K562 (cell line): ENCODE results near the gene TRMT1. TPM values are rescaled to one million over a fixed set of nuclear protein-coding genes. Genes with fewer than 3 reads are reported as not detected.

Source experiments
- CBFA2T3 ChIP-seq: fragments of 450-650 bp; IDR thresholded peaks from 2 replicates; pipeline ENCODE4 v1.6.1; 2017
- CREB3L1 ChIP-seq: fragments of 450-650 bp; IDR thresholded peaks from 2 replicates; pipeline ENCODE4 v1.6.1; 2014; ENCODE audit warnings: low read depth, mild to moderate bottlenecking, moderate library complexity, borderline replicate concordance
- HNRNPUL1 ChIP-seq: fragments of 200-400 bp; formaldehyde crosslinking; IDR thresholded peaks from 2 replicates; pipeline ENCODE4 v1.6.1; 2017; ENCODE audit warnings: low read length
- NCOA1 ChIP-seq: fragments of 450-650 bp; IDR thresholded peaks from 2 replicates; pipeline ENCODE4 v1.6.1; 2016; ENCODE audit warnings: low read depth
- NEUROD1 ChIP-seq: fragments of 150-350 bp; IDR thresholded peaks from 2 replicates; pipeline ENCODE4 v1.6.1; 2014; ENCODE audit warnings: borderline replicate concordance, low read length, low read depth; ENCODE audit not compliant: partially characterized antibody
- NR2F6 ChIP-seq: fragments of 450-650 bp; formaldehyde crosslinking; IDR thresholded peaks from 2 replicates; pipeline ENCODE4 v1.4.0; 2020; ENCODE audit warnings: mild to moderate bottlenecking
- PHF21A ChIP-seq: fragments of 450-650 bp; IDR thresholded peaks from 2 replicates; pipeline ENCODE4 v1.6.1; 2017; ENCODE audit warnings: low read depth, borderline replicate concordance
- RBM15 ChIP-seq: fragments of 200-400 bp; formaldehyde crosslinking; IDR thresholded peaks from 2 replicates; pipeline ENCODE4 v1.6.1; 2018; ENCODE audit warnings: mild to moderate bottlenecking, low read length, moderate library complexity; ENCODE audit not compliant: insufficient read depth
- RBM17 ChIP-seq: fragments of 200-400 bp; formaldehyde crosslinking; IDR thresholded peaks from 2 replicates; pipeline ENCODE4 v1.6.1; 2017; ENCODE audit warnings: low read depth, mild to moderate bottlenecking, low read length, borderline replicate concordance
- TEAD1 ChIP-seq, 2 experiments: fragments of 450-650 bp in 1 of 2; sonication (generic) in 1 of 2; formaldehyde crosslinking; IDR thresholded peaks; 2 replicates each; pipeline versions ENCODE4 v1.4.0 to v1.8.0; 2020 to 2022; ENCODE audit warnings: mild to moderate bottlenecking in 2 of 2, missing genetic modification reagents in 1 of 2
- TEAD2 ChIP-seq: fragments of 450-650 bp; IDR thresholded peaks from 2 replicates; pipeline ENCODE4 v1.6.1; 2016; ENCODE audit warnings: missing genetic modification characterization, control low read depth, missing compliant biosample characterization
- TFAM ChIP-seq: fragments of 250-450 bp; sonication (Bioruptor Pico); conservative IDR thresholded peaks from 2 replicates; pipeline ENCODE4 v1.5.0; 2021; ENCODE audit warnings: mild to moderate bottlenecking, moderate library complexity
- ZBTB34 ChIP-seq: fragments of 250-450 bp; sonication (Bioruptor Pico); IDR thresholded peaks from 2 replicates; pipeline ENCODE4 v1.8.0; 2021; ENCODE audit warnings: mild to moderate bottlenecking, moderate library complexity
- ZBTB5 ChIP-seq: fragments of 450-650 bp; IDR thresholded peaks from 2 replicates; pipeline ENCODE4 v1.6.1; 2017; ENCODE audit warnings: antibody characterized with exemption
- ZFP30 ChIP-seq: fragments of 250-450 bp; sonication (Bioruptor Pico); IDR thresholded peaks from 2 replicates; pipeline ENCODE4 v1.8.0; 2022; ENCODE audit warnings: moderate library complexity, mild to moderate bottlenecking, inconsistent platforms, borderline replicate concordance
- ZNF184 ChIP-seq: sonication (generic); formaldehyde crosslinking; IDR thresholded peaks from 2 replicates; pipeline ENCODE4 v1.5.0; 2020; ENCODE audit warnings: missing genetic modification reagents
- ZNF224 ChIP-seq: sonication (generic); formaldehyde crosslinking; IDR thresholded peaks from 2 replicates; pipeline ENCODE4 v1.8.0; 2022; ENCODE audit warnings: mild to moderate bottlenecking, missing genetic modification reagents
- ZNF511 ChIP-seq: sonication (generic); formaldehyde crosslinking; IDR thresholded peaks from 2 replicates; pipeline ENCODE4 v1.8.0; 2022; ENCODE audit warnings: mild to moderate bottlenecking, missing genetic modification reagents
- ZNF668 ChIP-seq: fragments of 250-450 bp; sonication (Bioruptor Pico); IDR thresholded peaks from 2 replicates; pipeline ENCODE4 v1.8.0; 2022; ENCODE audit warnings: mild to moderate bottlenecking, inconsistent platforms
- polyA plus RNA-seq, 8 experiments: library from polyadenylated mRNA; depleted of rRNA in 4 of 8; stranded (reverse) in 5 of 8; unstranded in 3 of 8; fragments of >200 nt; fragmentation: Nextera tagmentation in 2 of 8; fragmentation: Illumina TruSeq in 1 of 8; extraction: Ambion mirVana in 2 of 8; extraction: Trizol in 1 of 8; gene quantifications; 2 replicates each; pipeline versions ENCODE4 v1.2.1 to v1.2.3, GENCODE V29; 2011 to 2014; ENCODE audit warnings: inconsistent platforms in 1 of 8, missing spikeins in 1 of 8
- total RNA-seq, 7 experiments: library from RNA; depleted of rRNA in 6 of 7; stranded (reverse); fragments of >200 nt in 6 of 7; fragmentation: Illumina TruSeq in 2 of 7; extraction: Trizol in 2 of 7; gene quantifications; 2 replicates each; pipeline versions ENCODE4 v1.2.1 to v1.2.3, GENCODE V29; 2011 to 2021; ENCODE audit warnings: low replicate concordance in 1 of 7
- TF ChIP-seq, protein P1 (sequence below): fragments of 450-650 bp; formaldehyde crosslinking; IDR thresholded peaks from 2 replicates; pipeline ENCODE4 v1.4.0; 2020; ENCODE audit warnings: mild to moderate bottlenecking, moderate library complexity

Gene TRMT1
- total and polyA plus RNA-seq, 9 of the 15 experiments (the other 6 are each of a cell fraction or from before 2014, with no cell fraction given): 5.8 to 158 (median 54.3) TPM

DNA sequence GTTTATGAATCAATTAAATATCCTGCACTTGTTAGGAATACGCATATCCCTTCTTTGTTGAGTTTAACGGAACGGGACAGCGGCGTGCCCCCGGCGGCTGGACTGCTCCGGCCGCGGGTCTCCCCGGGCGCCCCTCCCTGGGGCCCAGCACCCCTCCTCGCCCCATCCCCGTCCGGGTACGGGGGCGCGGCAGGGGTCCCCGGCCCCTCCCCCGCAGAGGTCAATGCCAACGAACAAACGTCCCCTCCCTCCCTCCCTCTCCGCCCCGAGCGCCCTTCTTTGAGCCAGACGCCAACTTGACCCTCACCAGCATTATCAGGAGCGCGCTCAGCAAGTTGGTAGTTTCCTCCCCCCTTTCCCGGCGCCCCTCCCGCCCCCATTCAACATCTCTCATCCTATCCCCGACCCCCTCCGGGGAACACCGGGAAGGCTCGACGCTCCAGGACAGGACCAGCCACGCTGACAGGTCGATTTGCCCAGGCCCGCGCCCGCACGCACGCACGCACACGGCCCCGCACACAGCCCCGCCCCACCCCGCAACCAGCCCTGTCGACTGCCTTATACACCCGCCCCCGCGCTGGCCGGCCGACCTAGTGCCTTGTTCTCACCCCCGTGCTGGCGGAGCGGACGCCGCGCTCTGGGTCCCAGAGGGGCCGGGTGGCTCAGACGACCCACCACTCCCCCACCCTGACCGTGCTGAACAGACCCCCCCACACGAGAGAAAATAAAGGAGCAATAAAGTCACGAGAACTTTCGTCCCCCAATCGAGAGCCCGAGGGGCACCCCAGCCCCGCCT, 18.9 kb downstream of the TRMT1 start (continued):
- TF ChIP-seq RBM17 (no peak), PHF21A (no peak), ZNF184 (CRISPR knock-in tag) (no peak), NCOA1 (no peak), ZBTB5 (no peak), ZNF224 (CRISPR knock-in tag) (no peak), TEAD1 (CRISPR knock-in tag; IDR thresholded peaks at IDR 0.05) (peak in 1 of 2 experiments; percentile 67; a peak in 2 of 4 replicates), CBFA2T3 (no peak), HNRNPUL1 (no peak), ZBTB34 (CRISPR knock-in tag) (no peak), RBM15 (no peak), TEAD2 (tag) (no peak), ZNF668 (no peak), NEUROD1 (no peak), ZFP30 (CRISPR knock-in tag) (no peak; the same call in 1 of the 2 replicates), TFAM (CRISPR knock-in tag) (no peak), NR2F6 (no peak), CREB3L1 (no peak), ZNF511 (CRISPR knock-in tag) (no peak)
- TF ChIP-seq, protein P1, sequence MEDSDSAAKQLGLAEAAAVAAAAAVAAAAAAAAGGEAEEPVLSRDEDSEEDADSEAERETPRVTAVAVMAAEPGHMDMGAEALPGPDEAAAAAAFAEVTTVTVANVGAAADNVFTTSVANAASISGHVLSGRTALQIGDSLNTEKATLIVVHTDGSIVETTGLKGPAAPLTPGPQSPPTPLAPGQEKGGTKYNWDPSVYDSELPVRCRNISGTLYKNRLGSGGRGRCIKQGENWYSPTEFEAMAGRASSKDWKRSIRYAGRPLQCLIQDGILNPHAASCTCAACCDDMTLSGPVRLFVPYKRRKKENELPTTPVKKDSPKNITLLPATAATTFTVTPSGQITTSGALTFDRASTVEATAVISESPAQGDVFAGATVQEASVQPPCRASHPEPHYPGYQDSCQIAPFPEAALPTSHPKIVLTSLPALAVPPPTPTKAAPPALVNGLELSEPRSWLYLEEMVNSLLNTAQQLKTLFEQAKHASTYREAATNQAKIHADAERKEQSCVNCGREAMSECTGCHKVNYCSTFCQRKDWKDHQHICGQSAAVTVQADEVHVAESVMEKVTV: no peak
